GM12874 (cell line): Measurements from ENCODE around the gene TMTC3.

Experiments
- TF ChIP-seq, protein P1 (sequence below): IDR thresholded peaks from 2 replicates; pipeline ENCODE4 v1.5.1; 2011; ENCODE audit warnings: low read depth, mild to moderate bottlenecking, control low read depth, low read length, moderate library complexity; ENCODE audit not compliant: insufficient read depth

The TMTC3 gene

DNA sequence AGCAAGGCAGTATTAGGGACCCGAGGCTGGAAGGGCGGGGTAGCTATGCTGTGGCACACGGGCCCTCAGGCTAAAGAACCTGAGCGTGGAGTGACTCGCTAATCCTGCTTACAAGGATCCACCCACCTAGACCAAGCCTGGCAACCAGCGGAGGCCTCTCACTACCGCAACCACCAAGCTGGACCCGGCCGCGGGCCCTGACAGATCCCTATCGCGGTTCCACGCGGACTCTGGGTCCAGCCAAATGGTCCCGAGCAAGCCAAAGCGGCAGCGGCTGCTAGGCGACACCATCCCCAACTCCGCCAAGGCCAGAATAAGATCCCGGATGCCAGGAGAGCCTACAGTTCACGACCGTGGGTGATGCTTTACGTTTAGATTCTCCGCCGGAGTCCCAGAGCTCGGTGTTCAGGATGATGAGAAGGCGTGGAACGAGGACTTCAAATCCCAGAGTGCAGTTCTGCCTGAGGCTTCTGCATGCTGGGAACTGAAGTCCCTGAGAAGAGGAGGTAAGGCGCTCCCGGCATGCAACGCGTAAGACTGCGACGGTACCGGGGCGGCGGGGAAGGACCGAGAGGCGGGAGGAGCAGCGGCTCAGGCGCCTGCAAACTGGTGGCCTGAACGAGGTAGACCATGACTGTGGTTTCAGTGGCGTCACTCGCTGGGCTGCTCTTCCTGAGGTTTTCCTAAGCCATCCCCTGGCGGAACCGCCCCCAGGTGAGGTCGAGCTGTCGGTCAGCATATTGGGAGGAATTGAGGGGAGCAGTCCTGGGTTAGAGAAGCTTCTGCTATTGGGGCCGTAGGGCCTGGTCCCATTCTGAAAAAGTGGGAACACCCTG lies at the start of gene TMTC3, which contains the start of gene CEP290:
Gene TMTC3, plus strand, starts transcription at position 534 of the 836 bp plus-strand sequence. CDS start 6,009 bp downstream, outside the sequence.
Gene CEP290, minus strand, starts transcription at position 315 of the 836 bp plus-strand sequence. CDS start 781 bp downstream, outside the sequence.
- TF ChIP-seq, protein P1, sequence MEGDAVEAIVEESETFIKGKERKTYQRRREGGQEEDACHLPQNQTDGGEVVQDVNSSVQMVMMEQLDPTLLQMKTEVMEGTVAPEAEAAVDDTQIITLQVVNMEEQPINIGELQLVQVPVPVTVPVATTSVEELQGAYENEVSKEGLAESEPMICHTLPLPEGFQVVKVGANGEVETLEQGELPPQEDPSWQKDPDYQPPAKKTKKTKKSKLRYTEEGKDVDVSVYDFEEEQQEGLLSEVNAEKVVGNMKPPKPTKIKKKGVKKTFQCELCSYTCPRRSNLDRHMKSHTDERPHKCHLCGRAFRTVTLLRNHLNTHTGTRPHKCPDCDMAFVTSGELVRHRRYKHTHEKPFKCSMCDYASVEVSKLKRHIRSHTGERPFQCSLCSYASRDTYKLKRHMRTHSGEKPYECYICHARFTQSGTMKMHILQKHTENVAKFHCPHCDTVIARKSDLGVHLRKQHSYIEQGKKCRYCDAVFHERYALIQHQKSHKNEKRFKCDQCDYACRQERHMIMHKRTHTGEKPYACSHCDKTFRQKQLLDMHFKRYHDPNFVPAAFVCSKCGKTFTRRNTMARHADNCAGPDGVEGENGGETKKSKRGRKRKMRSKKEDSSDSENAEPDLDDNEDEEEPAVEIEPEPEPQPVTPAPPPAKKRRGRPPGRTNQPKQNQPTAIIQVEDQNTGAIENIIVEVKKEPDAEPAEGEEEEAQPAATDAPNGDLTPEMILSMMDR, result no peak

DNA sequence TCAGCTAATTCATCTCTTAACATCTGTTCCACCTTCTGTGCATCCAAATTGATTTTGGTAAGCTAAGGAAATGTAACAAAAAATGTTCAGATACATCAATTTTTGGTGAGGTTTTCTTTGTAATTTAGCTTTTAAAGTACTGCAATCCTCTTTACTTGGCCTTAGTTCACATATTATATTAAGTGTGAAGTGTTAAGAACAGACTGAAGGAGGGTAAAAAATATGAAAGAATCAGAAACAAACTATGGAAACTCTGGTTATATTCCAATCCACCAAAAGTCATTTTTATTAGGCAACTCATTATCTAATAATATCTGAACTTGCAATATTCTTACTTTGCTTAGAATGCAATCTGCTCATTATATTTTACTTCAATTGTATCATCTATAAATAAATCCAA lies 49.3 kb upstream of the TMTC3 start:
- TF ChIP-seq, protein P1, result no peak

DNA sequence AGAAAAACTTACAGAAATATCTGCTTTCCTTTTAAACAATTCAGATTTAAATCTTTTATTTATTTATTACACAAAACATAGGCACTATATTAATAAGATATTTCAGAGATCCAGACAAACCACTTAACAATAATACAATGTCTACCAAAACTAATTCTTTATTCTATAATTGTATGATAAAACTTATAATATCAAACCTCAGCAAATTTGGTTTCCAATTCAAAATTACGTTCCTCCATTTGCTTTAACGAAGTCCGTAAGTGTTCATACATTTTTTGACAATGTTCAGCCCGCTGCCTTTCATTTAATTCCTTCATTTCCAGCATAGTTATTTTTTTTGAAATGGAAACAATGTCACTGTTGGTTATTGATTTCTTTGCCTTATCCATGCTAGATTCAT lies 48.5 kb upstream of the TMTC3 start:
- TF ChIP-seq, protein P1, result no peak

DNA sequence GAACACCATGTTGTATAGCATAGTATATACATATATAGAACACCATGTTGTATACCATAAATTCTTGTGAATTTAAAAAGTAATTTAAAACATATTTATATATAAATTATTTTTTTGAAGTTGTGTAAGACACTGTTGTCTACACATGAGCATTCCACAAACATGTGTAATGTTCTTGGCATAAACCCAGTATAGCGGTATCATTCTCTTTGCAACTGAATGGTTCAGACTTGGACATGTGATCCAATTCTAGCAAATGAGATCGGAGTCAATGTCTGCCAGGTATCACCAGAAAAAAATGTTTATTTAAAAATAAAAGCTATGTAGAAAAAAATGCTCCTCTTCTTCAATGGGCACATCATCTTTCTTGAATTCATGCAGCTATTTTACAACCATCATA lies 34.1 kb upstream of the TMTC3 start:
- TF ChIP-seq, protein P1, result no peak

DNA sequence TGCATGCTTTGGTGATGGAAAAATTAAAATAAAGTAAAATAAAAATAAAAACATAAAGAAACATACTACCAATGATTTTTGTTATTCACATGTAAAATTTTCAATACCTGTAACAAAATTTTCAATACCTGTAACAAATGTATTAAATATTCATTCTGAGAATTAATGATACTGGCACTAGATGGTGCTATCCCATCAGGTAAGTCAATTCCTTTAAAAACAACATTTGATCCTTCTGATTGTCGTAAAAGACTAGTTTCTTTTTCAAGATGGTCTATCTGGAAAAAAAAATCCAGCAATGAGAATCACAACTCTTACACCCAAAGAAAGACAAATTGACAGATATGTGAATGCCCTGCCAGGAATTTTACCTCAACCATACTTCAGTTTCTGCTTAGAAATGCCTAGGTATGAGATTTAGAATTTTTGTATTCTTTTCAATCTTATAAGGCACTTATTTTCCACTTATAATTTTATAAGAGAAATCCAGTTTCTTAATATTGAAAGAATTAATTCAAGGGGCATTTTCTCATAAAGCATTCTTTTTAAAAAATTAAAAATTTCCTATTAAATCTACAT lies 30.9 kb upstream of the TMTC3 start:
- TF ChIP-seq, protein P1, result no peak

DNA sequence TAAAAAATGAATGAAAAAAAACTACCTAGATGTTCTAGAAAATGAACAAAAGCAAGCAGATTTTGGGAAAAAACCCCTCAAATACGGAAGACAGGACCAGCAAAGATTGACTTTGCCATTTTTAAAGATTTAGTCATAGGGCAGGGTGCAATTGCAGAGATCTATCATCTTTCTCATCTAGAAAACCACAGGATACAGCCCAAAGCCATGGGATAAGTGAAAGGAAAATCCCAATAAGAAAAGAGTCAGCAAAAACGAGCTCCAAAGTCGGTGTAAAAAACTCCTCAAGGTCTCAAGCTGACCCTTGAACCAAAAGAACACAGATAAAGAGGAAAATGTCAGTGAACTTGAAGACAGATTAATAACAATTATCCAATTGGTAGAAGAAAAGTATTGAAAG lies 28.2 kb upstream of the TMTC3 start:
- TF ChIP-seq, protein P1, result no peak

DNA sequence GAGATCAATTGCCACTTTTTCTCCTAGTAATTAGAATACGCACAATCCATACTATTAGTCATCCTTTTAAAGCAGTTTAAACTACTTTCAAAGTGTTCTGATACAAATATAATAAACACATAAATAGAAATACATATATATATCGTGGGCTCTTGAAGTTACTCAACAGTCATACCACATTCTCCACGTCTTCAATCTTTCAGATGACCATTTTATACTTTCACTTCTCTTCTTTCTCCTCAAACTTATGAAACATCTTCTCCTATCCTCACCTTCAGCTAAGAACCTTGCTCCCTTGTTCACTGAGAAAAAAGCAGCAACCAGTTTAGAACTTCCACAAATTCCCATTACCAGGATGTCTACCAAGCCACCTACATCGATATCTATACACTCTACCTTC lies 19.4 kb upstream of the TMTC3 start:
- TF ChIP-seq, protein P1, result no peak
